ENCODE results near the gene SERPINA3. TPM values are rescaled to one million over a fixed set of nuclear protein-coding genes. Genes with fewer than 3 reads are reported as not detected.

The SERPINA3 gene
- total RNA-seq, 1 donor from 2014 or later = 1.3 TPM

GRCh38 chr14:94582851-94583250 lies 29.3 kb upstream of the SERPINA3 start:
- Mint-ChIP-seq H3K27me3 (ENCODE audit: low read depth, unreplicated experiment) (peaks cover 34% of the 10 kb centered on the region), H3K4me3 (ENCODE audit: unreplicated experiment) (no peak overlapping the region), H3K4me1 (ENCODE audit: low read depth, unreplicated experiment) (no peaks in the 10 kb centered on the region), H3K27ac (ENCODE audit: unreplicated experiment) (no peak overlapping the region), H3K36me3 (ENCODE audit: low read depth, unreplicated experiment) (no peaks in the 10 kb centered on the region), H3K9me3 (ENCODE audit: unreplicated experiment) (peaks cover 9% of the 10 kb centered on the region)
- DNase-seq (ENCODE audit: low read depth) = no peak
- H3K4me2 ChIP-seq (ENCODE audit: low read length) = no peak overlapping the region
- no peaks in the 10 kb centered on the region for H3K79me2 ChIP-seq (ENCODE audit: insufficient read depth, low read length)
- H3K27ac ChIP-seq (ENCODE audit: low read depth, low read length) = no peak overlapping the region
- H3K9ac ChIP-seq (ENCODE audit: low read length) = no peak overlapping the region
- no peaks in the 10 kb centered on the region for H3K9me3 ChIP-seq (ENCODE audit: insufficient read depth, low read depth, low read length)
- H3K36me3 ChIP-seq (ENCODE audit: insufficient read depth, low read length) = no peaks in the 10 kb centered on the region
- no peaks in the 10 kb centered on the region for H3K27me3 ChIP-seq (ENCODE audit: insufficient read depth, low read length)
- no peaks in the 10 kb centered on the region for H3K4me1 ChIP-seq (ENCODE audit: insufficient read depth, low read length)
- no peak overlapping the region for H2AFZ ChIP-seq (ENCODE audit: low read depth, low read length)
- FAIRE-seq = no peak
- no peak for TF ChIP-seq EZH2 (IDR thresholded peaks at IDR 0.05; ENCODE audit: insufficient read depth, low read length)
- TF ChIP-seq, protein P1, sequence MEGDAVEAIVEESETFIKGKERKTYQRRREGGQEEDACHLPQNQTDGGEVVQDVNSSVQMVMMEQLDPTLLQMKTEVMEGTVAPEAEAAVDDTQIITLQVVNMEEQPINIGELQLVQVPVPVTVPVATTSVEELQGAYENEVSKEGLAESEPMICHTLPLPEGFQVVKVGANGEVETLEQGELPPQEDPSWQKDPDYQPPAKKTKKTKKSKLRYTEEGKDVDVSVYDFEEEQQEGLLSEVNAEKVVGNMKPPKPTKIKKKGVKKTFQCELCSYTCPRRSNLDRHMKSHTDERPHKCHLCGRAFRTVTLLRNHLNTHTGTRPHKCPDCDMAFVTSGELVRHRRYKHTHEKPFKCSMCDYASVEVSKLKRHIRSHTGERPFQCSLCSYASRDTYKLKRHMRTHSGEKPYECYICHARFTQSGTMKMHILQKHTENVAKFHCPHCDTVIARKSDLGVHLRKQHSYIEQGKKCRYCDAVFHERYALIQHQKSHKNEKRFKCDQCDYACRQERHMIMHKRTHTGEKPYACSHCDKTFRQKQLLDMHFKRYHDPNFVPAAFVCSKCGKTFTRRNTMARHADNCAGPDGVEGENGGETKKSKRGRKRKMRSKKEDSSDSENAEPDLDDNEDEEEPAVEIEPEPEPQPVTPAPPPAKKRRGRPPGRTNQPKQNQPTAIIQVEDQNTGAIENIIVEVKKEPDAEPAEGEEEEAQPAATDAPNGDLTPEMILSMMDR (IDR thresholded peaks at IDR 0.05; ENCODE audit: insufficient read depth, low read depth, low read length) = no peak
- no peak overlapping the region for H3K4me3 ChIP-seq (ENCODE audit: insufficient read depth, low read depth, low read length)
- H4K20me1 ChIP-seq (ENCODE audit: insufficient read depth, low read length) = no peaks in the 10 kb centered on the region

GRCh38 chr14:94583557-94583956 lies 28.6 kb upstream of the SERPINA3 start:
- H3K4me1 ChIP-seq (ENCODE audit: insufficient read depth, low read length) = no peaks in the 10 kb centered on the region
- no peak overlapping the region for H3K4me2 ChIP-seq (ENCODE audit: low read length)
- H3K27ac ChIP-seq (ENCODE audit: low read depth, low read length) = no peak overlapping the region
- no peaks in the 10 kb centered on the region for H3K79me2 ChIP-seq (ENCODE audit: insufficient read depth, low read length)
- no peak overlapping the region for H3K4me3 ChIP-seq (ENCODE audit: insufficient read depth, low read depth, low read length)
- peaks cover 9% of the 10 kb centered on the region for H3K9me3 Mint-ChIP-seq (ENCODE audit: unreplicated experiment)
- no peak overlapping the region for H3K27ac Mint-ChIP-seq (ENCODE audit: unreplicated experiment)
- H3K4me1 Mint-ChIP-seq (ENCODE audit: low read depth, unreplicated experiment) = no peaks in the 10 kb centered on the region
- H3K4me3 Mint-ChIP-seq (ENCODE audit: unreplicated experiment) = no peak overlapping the region
- no peak overlapping the region for H3K9ac ChIP-seq (ENCODE audit: low read length)
- H3K9me3 ChIP-seq (ENCODE audit: insufficient read depth, low read depth, low read length) = no peaks in the 10 kb centered on the region
- H2AFZ ChIP-seq (ENCODE audit: low read depth, low read length) = no peak overlapping the region
- no peaks in the 10 kb centered on the region for H3K36me3 ChIP-seq (ENCODE audit: insufficient read depth, low read length)
- H3K27me3 ChIP-seq (ENCODE audit: insufficient read depth, low read length) = no peaks in the 10 kb centered on the region
- no peak for FAIRE-seq
- peaks cover 37% of the 10 kb centered on the region for H3K27me3 Mint-ChIP-seq (ENCODE audit: low read depth, unreplicated experiment)
- H3K36me3 Mint-ChIP-seq (ENCODE audit: low read depth, unreplicated experiment) = no peaks in the 10 kb centered on the region
- H4K20me1 ChIP-seq (ENCODE audit: insufficient read depth, low read length) = no peaks in the 10 kb centered on the region
- no peak for DNase-seq (ENCODE audit: low read depth)
- TF ChIP-seq EZH2 (IDR thresholded peaks at IDR 0.05; ENCODE audit: insufficient read depth, low read length) = no peak
- TF ChIP-seq, protein P1 (IDR thresholded peaks at IDR 0.05; ENCODE audit: insufficient read depth, low read depth, low read length) = no peak

- FAIRE-seq (no peak), DNase-seq (ENCODE audit: low read depth) (no peak)
- Histone ChIP-seq H3K4me2 (ENCODE audit: low read length) (no peak overlapping the region), H3K9ac (ENCODE audit: low read length) (no peak overlapping the region), H4K20me1 (ENCODE audit: insufficient read depth, low read length) (no peaks in the 10 kb centered on the region), H3K9me3 (ENCODE audit: insufficient read depth, low read depth, low read length) (no peaks in the 10 kb centered on the region), H3K27me3 (ENCODE audit: insufficient read depth, low read length) (no peaks in the 10 kb centered on the region), H3K79me2 (ENCODE audit: insufficient read depth, low read length) (no peaks in the 10 kb centered on the region), H3K4me3 (ENCODE audit: insufficient read depth, low read depth, low read length) (no peak overlapping the region), H3K4me1 (ENCODE audit: insufficient read depth, low read length) (no peaks in the 10 kb centered on the region), H3K27ac (ENCODE audit: low read depth, low read length) (no peak overlapping the region), H2AFZ (ENCODE audit: low read depth, low read length) (no peak overlapping the region), H3K36me3 (ENCODE audit: insufficient read depth, low read length) (no peaks in the 10 kb centered on the region)
- no peak for TF ChIP-seq EZH2 (IDR thresholded peaks at IDR 0.05; ENCODE audit: insufficient read depth, low read length)
- TF ChIP-seq, protein P1 (IDR thresholded peaks at IDR 0.05; ENCODE audit: insufficient read depth, low read depth, low read length) = no peak
- Mint-ChIP-seq H3K4me1 (ENCODE audit: low read depth, unreplicated experiment) (no peaks in the 10 kb centered on the region), H3K4me3 (ENCODE audit: unreplicated experiment) (no peak overlapping the region), H3K27ac (ENCODE audit: unreplicated experiment) (no peak overlapping the region), H3K9me3 (ENCODE audit: unreplicated experiment) (peaks cover 9% of the 10 kb centered on the region), H3K36me3 (ENCODE audit: low read depth, unreplicated experiment) (no peaks in the 10 kb centered on the region), H3K27me3 (ENCODE audit: low read depth, unreplicated experiment) (peaks cover 31% of the 10 kb centered on the region)
Measured at GRCh38 chr14:94584591-94585280, 27.5 kb upstream of the SERPINA3 start.
